ENCODE data around the gene CIDEB.

GRCh38 chr14:24282736-24283135, 25.0 kb downstream of the CIDEB start:
- TF ChIP-seq CTCF (IDR thresholded peaks at IDR 0.05) (no peak), EZH2 (IDR thresholded peaks at IDR 0.05; ENCODE audit: borderline replicate concordance, insufficient read depth, low read depth, low read length, poor library complexity, severe bottlenecking) (no peak)

All from B cell (primary cell).